SK-N-SH (cell line): ENCODE measurements around the gene RAVER1. TPM values are rescaled to one million over a fixed set of nuclear protein-coding genes. Genes with fewer than 3 reads are reported as not detected.

ENCODE experiments used
- CTCF ChIA-PET: fragments of 300-600, 350-600 bp; formaldehyde crosslinking; extraction: SDS; loops from one replicate; lab custom pipeline; 2021; lab: Yijun Ruan, JAX
- POLR2A ChIA-PET: fragments of 350-600 bp; sonication (Branson Sonifier 250); formaldehyde crosslinking; extraction: SDS; loops from one replicate; lab custom pipeline; 2020; ENCODE audit warnings: antibody characterized with exemption, inconsistent platforms; lab: Yijun Ruan, JAX
- DNase-seq: peaks from one replicate; pipeline ENCODE4 v3.0.0; 2012
- H2AFZ ChIP-seq: fragments of 200-600 bp; sonication (generic); 2 replicates; pipeline ENCODE4 v1.8.1; 2016; ENCODE audit warnings: antibody characterized with exemption, mild to moderate bottlenecking, low read depth
- H3F3A ChIP-seq: fragments of 200-600 bp; sonication (generic); replicated peaks from 2 replicates; pipeline ENCODE3; 2016; ENCODE audit warnings: antibody characterized with exemption, mild to moderate bottlenecking; ENCODE audit not compliant: insufficient read depth
- H3K27ac ChIP-seq, 2 experiments: fragments of 200-500 bp in 1 of 2; fragments of 200-600 bp in 1 of 2; sonication (Bioruptor generic) in 1 of 2; sonication (generic), shearing (Covaris generic) in 1 of 2; 2 replicates each; pipeline versions ENCODE4 v1.5.1 to v1.6.1; 2014 to 2016; ENCODE audit warnings: low read depth in 2 of 2, inconsistent platforms in 1 of 2, low read length in 1 of 2, mild to moderate bottlenecking in 1 of 2, mixed read lengths in 1 of 2
- H3K27me3 ChIP-seq: fragments of 200-600 bp; sonication (generic), shearing (Covaris generic); 2 replicates; pipeline ENCODE4 v1.6.1; 2016; ENCODE audit warnings: mixed run types; ENCODE audit not compliant: insufficient read depth
- H3K36me3 ChIP-seq, 2 experiments: fragments of 200-500 bp in 1 of 2; fragments of 200-600 bp in 1 of 2; sonication (Bioruptor generic) in 1 of 2; sonication (generic) in 1 of 2; replicated peaks in 1 of 2; 2 replicates each; pipeline versions ENCODE3 to v1.5.1; 2014 to 2016; ENCODE audit warnings: low read length in 1 of 2, mild to moderate bottlenecking in 1 of 2; ENCODE audit not compliant: insufficient read depth in 2 of 2, control insufficient read depth in 1 of 2
- H3K4me1 ChIP-seq, 2 experiments: fragments of 200-500 bp in 1 of 2; fragments of 200-600 bp in 1 of 2; sonication (Bioruptor generic) in 1 of 2; sonication (generic), shearing (Covaris generic) in 1 of 2; 2 replicates each; pipeline versions ENCODE4 v1.5.1 to v1.6.1; 2014 to 2016; ENCODE audit warnings: low read depth in 1 of 2, low read length in 1 of 2, mixed run types in 1 of 2; ENCODE audit not compliant: insufficient read depth in 2 of 2, control insufficient read depth in 1 of 2
- H3K4me2 ChIP-seq: fragments of 200-600 bp; sonication (generic), shearing (Covaris generic); 2 replicates; pipeline ENCODE4 v1.6.1; 2017; ENCODE audit warnings: mixed run types
- H3K4me3 ChIP-seq, 2 experiments: fragments of 200-500 bp in 1 of 2; fragments of 200-600 bp in 1 of 2; sonication (Bioruptor generic) in 1 of 2; sonication (generic), shearing (Covaris generic) in 1 of 2; 2 replicates each; pipeline versions ENCODE4 v1.5.1 to v1.8.1; 2014 to 2016; ENCODE audit warnings: low read depth in 2 of 2, inconsistent platforms in 1 of 2, low read length in 1 of 2, mild to moderate bottlenecking in 1 of 2, mixed read lengths in 1 of 2, moderate library complexity in 1 of 2
- H3K79me2 ChIP-seq: fragments of 200-600 bp; sonication (generic); 2 replicates; pipeline ENCODE4 v1.8.1; 2017; ENCODE audit warnings: mild to moderate bottlenecking; ENCODE audit not compliant: insufficient read depth
- H3K9ac ChIP-seq: fragments of 200-600 bp; sonication (generic); 2 replicates; pipeline ENCODE4 v1.6.1; 2017; ENCODE audit warnings: mixed run types
- H3K9me2 ChIP-seq: fragments of 200-600 bp; sonication (generic); 2 replicates; pipeline ENCODE4 v1.6.1; 2017; ENCODE audit warnings: mixed run types
- H3K9me3 ChIP-seq: fragments of 200-600 bp; sonication (generic); 2 replicates; pipeline ENCODE4 v1.6.1; 2017; ENCODE audit warnings: mixed run types, mild to moderate bottlenecking, moderate library complexity
- H4K20me1 ChIP-seq: fragments of 200-600 bp; sonication (generic); 2 replicates; pipeline ENCODE4 v1.6.1; 2017; ENCODE audit warnings: mild to moderate bottlenecking, mixed run types; ENCODE audit not compliant: insufficient read depth
- CHD2 ChIP-seq: fragments of 150-350 bp; IDR thresholded peaks from 2 replicates; pipeline ENCODE4 v1.6.1; 2018; ENCODE audit warnings: low read length; ENCODE audit not compliant: partially characterized antibody
- ELF1 ChIP-seq: IDR thresholded peaks from 2 replicates; pipeline ENCODE4 v1.4.0; 2012
- EP300 ChIP-seq, 2 experiments: IDR thresholded peaks; 2 replicates each; pipeline versions ENCODE4 v1.4.0 to v1.6.1; 2012; ENCODE audit warnings: borderline replicate concordance in 1 of 2, low read depth in 1 of 2, low read length in 1 of 2
- FOSL2 ChIP-seq: IDR thresholded peaks from 2 replicates; pipeline ENCODE4 v1.4.0; 2012; ENCODE audit warnings: low read depth, mild to moderate bottlenecking, moderate library complexity, borderline replicate concordance
- FOXJ3 ChIP-seq: sonication (generic); formaldehyde crosslinking; IDR thresholded peaks from 2 replicates; pipeline ENCODE4 v1.5.1; 2020; ENCODE audit warnings: mild to moderate bottlenecking, missing genetic modification reagents
- GABPA ChIP-seq: IDR thresholded peaks from 2 replicates; pipeline ENCODE4 v1.4.0; 2012; ENCODE audit warnings: low read depth, mild to moderate bottlenecking
- GATA2 ChIP-seq: sonication (generic); formaldehyde crosslinking; IDR thresholded peaks from 2 replicates; pipeline ENCODE4 v1.5.0; 2020; ENCODE audit warnings: mild to moderate bottlenecking, missing genetic modification reagents
- MEF2A ChIP-seq: IDR thresholded peaks from 2 replicates; pipeline ENCODE4 v1.4.0; 2012; ENCODE audit warnings: low read depth, borderline replicate concordance
- NFIC ChIP-seq: IDR thresholded peaks from 2 replicates; pipeline ENCODE4 v1.4.0; 2012; ENCODE audit warnings: borderline replicate concordance
- NRF1 ChIP-seq: IDR thresholded peaks from 2 replicates; pipeline ENCODE4 v1.6.1; 2012; ENCODE audit warnings: low read depth, mild to moderate bottlenecking, low read length
- REST ChIP-seq: IDR thresholded peaks from 2 replicates; pipeline ENCODE4 v1.6.1; 2012; ENCODE audit warnings: mild to moderate bottlenecking, low read depth, low read length, moderate library complexity
- RFX5 ChIP-seq: IDR thresholded peaks from 2 replicates; pipeline ENCODE4 v1.6.1; 2012; ENCODE audit warnings: mild to moderate bottlenecking, improper control_type of control experiment, low read length
- RXRA ChIP-seq: IDR thresholded peaks from 2 replicates; pipeline ENCODE4 v1.4.0; 2012; ENCODE audit warnings: low read depth, mild to moderate bottlenecking, borderline replicate concordance
- SIN3A ChIP-seq: IDR thresholded peaks from 2 replicates; pipeline ENCODE4 v1.6.1; 2012; ENCODE audit warnings: low read depth, mild to moderate bottlenecking, low read length, moderate library complexity, borderline replicate concordance
- TCF12 ChIP-seq: IDR thresholded peaks from 2 replicates; pipeline ENCODE4 v1.4.0; 2012
- TEAD4 ChIP-seq: IDR thresholded peaks from 2 replicates; pipeline ENCODE4 v1.4.0; 2012; ENCODE audit warnings: mild to moderate bottlenecking, borderline replicate concordance; ENCODE audit not compliant: insufficient read depth
- YY1 ChIP-seq: IDR thresholded peaks from 2 replicates; pipeline ENCODE4 v1.4.0; 2012; ENCODE audit warnings: low read depth, mild to moderate bottlenecking
- ZBTB33 ChIP-seq: IDR thresholded peaks from 2 replicates; pipeline ENCODE4 v1.4.0; 2012; ENCODE audit warnings: low read depth, borderline replicate concordance
- WGBS: methylation state at CpG from one replicate; pipeline ENCODE4 v1.1.6; 2017; ENCODE audit warnings: low lambda C conversion rate; 5-methylcytosine and 5-hydroxymethylcytosine counted together
- polyA plus RNA-seq, 3 experiments: library from polyadenylated mRNA; depleted of rRNA; stranded (reverse); fragments of >200 nt; gene quantifications; 2 replicates each; pipeline ENCODE4 v1.2.3, GENCODE V29; 2012
- TF ChIP-seq, protein P1 (sequence below): fragments of 150-350 bp; IDR thresholded peaks from 2 replicates; pipeline ENCODE4 v1.6.1; 2017; ENCODE audit warnings: antibody characterized with exemption, low read length, low read depth, borderline replicate concordance
- TF ChIP-seq, protein P2 (sequence below): IDR thresholded peaks from 2 replicates; pipeline ENCODE4 v1.4.0; 2012; ENCODE audit warnings: low read depth, borderline replicate concordance
- TF ChIP-seq, protein P3 (sequence below): fragments of 200-600 bp; sonication (generic); IDR thresholded peaks from 2 replicates; pipeline ENCODE4 v1.6.1; 2017; ENCODE audit warnings: antibody characterized with exemption, mild to moderate bottlenecking, moderate library complexity
- TF ChIP-seq, protein P4 (sequence below): IDR thresholded peaks from 2 replicates; pipeline ENCODE4; 2012

RAVER1 gene
- polyA plus RNA-seq, 1 of the 3 experiments (the other 2 are of a cell fraction) = 8.2 TPM

- Histone ChIP-seq H3K9ac (peak within 1 kb of the TSS; percentile 70), H4K20me1 (no peaks in the 10 kb centered on the region), H3K27me3 (no peaks in the 10 kb centered on the region), H3K4me1 (peaks cover 0 to 9% of the 10 kb centered on the region in 2 experiments; a peak in 1 of 4 replicates), H2AFZ (peak within 1 kb of the TSS; percentile 87), H3F3A (no peaks in the 10 kb centered on the region), H3K9me2 (no peaks in the 10 kb centered on the region), H3K79me2 (peaks cover 14% of the 10 kb centered on the region), H3K4me2 (peak within 1 kb of the TSS; percentile 91), H3K4me3 (peak within 1 kb of the TSS; percentile 78 to 83), H3K9me3 (no peaks in the 10 kb centered on the region), H3K27ac (peak within 1 kb of the TSS; percentile 39 to 67; a peak in 3 of 4 replicates), H3K36me3 (peaks cover 3 to 4% of the 10 kb centered on the region in 2 experiments)
- WGBS = 2% methylated on average over 38 of the region's 58 CpGs
- CTCF ChIA-PET = interaction anchor here (1.2 to 20.2 kb wide), 8 partner anchors 8 to 130 kb away, joined by 3 to 596 read pairs (median 6); partner anchors contain the start of gene ICAM1
- POLR2A ChIA-PET = interaction anchor here (0.6 to 1.6 kb wide), 8 partner anchors 8 to 121 kb away, joined by 3 to 15 read pairs (median 6); partner anchors contain the start of gene RAVER1
- DNase-seq = peak; percentile 100
- TF ChIP-seq TEAD4 (no peak), NRF1 (no peak), MEF2A (no peak), SIN3A (peak; percentile 21; the same call in 1 of the 2 replicates), NFIC (no peak), FOXJ3 (CRISPR knock-in tag) (no peak), GABPA (peak; percentile 64), TCF12 (no peak), RXRA (no peak), CHD2 (peak; percentile 83), YY1 (no peak), ELF1 (peak; percentile 55), REST (no peak), RFX5 (peak; percentile 96), GATA2 (CRISPR knock-in tag) (no peak), FOSL2 (no peak), EP300 (IDR thresholded peaks at IDR 0.05; ENCODE audit: borderline replicate concordance in 1 of 2, low read depth in 1 of 2, low read length in 1 of 2) (peak in 1 of 2 experiments; percentile 5; a peak in 1 of 4 replicates), ZBTB33 (no peak)
- TF ChIP-seq, protein P1, sequence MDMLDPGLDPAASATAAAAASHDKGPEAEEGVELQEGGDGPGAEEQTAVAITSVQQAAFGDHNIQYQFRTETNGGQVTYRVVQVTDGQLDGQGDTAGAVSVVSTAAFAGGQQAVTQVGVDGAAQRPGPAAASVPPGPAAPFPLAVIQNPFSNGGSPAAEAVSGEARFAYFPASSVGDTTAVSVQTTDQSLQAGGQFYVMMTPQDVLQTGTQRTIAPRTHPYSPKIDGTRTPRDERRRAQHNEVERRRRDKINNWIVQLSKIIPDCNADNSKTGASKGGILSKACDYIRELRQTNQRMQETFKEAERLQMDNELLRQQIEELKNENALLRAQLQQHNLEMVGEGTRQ = no peak
- TF ChIP-seq, protein P2, sequence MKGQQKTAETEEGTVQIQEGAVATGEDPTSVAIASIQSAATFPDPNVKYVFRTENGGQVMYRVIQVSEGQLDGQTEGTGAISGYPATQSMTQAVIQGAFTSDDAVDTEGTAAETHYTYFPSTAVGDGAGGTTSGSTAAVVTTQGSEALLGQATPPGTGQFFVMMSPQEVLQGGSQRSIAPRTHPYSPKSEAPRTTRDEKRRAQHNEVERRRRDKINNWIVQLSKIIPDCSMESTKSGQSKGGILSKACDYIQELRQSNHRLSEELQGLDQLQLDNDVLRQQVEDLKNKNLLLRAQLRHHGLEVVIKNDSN = no peak
- TF ChIP-seq, protein P3, sequence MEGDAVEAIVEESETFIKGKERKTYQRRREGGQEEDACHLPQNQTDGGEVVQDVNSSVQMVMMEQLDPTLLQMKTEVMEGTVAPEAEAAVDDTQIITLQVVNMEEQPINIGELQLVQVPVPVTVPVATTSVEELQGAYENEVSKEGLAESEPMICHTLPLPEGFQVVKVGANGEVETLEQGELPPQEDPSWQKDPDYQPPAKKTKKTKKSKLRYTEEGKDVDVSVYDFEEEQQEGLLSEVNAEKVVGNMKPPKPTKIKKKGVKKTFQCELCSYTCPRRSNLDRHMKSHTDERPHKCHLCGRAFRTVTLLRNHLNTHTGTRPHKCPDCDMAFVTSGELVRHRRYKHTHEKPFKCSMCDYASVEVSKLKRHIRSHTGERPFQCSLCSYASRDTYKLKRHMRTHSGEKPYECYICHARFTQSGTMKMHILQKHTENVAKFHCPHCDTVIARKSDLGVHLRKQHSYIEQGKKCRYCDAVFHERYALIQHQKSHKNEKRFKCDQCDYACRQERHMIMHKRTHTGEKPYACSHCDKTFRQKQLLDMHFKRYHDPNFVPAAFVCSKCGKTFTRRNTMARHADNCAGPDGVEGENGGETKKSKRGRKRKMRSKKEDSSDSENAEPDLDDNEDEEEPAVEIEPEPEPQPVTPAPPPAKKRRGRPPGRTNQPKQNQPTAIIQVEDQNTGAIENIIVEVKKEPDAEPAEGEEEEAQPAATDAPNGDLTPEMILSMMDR = no peak
- TF ChIP-seq, protein P4, sequence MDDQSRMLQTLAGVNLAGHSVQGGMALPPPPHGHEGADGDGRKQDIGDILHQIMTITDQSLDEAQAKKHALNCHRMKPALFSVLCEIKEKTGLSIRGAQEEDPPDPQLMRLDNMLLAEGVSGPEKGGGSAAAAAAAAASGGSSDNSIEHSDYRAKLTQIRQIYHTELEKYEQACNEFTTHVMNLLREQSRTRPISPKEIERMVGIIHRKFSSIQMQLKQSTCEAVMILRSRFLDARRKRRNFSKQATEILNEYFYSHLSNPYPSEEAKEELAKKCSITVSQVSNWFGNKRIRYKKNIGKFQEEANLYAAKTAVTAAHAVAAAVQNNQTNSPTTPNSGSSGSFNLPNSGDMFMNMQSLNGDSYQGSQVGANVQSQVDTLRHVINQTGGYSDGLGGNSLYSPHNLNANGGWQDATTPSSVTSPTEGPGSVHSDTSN = peak; percentile 49; the same call in 1 of the 2 replicates
These were observed 47.2 kb upstream of the RAVER1 start, which contains the start of gene TYK2 for GRCh38 chr19:10380313-10381102. Gene TYK2, minus strand, starts transcription at chr19:10380572. Its CDS starts 2,166 bp downstream, at chr19:10378406.
